ENCODE data around the gene ADGRD1.

ADGRD1 gene

GRCh38 chr12:131072451-131073230 is 118.9 kb downstream of the ADGRD1 start:
- DNase-seq = no peak

GRCh38 chr12:131074221-131075083 is 120.7 kb downstream of the ADGRD1 start:
- DNase-seq = no peak

DNA sequence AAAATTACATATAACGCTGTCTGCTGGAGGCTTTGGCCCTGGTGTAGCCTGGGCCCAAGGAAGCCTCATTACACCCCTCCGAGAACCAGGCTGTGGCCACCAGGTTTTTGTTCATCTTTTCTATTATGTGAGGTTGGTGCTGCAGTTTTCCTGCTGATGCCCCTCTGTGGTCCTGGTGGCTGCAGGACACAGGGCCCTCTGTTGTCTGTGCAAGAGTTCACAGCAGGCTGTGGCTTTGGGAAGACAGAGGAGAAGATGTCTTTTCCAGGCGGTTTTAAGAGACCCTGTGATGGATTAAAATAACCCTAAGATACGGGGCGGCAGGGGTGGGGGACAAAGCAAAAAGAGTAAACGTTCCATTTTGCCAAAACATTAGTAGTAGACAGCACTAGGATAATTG is 121.5 kb downstream of the ADGRD1 start:
- no peak for DNase-seq

DNA sequence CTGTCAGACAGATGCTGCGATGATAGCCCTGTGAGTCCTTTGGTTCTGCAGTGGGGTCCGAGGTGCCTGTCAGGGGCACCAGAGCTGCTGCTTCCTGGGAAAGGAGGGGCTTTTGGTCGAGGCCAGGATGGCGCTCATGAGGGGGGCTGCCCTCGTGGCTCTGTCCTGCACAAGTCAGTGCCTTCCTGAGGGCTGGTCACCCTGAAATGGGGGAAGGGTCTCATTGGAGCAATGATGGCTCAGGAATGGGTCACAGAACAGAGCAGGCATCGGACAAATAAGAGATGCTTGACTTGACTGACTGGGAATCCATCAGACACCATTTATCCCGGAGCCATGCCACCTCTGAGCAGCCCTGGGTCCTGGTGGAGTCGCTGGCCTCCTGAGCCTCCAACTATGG is 121.9 kb downstream of the ADGRD1 start:
- DNase-seq = no peak

DNA sequence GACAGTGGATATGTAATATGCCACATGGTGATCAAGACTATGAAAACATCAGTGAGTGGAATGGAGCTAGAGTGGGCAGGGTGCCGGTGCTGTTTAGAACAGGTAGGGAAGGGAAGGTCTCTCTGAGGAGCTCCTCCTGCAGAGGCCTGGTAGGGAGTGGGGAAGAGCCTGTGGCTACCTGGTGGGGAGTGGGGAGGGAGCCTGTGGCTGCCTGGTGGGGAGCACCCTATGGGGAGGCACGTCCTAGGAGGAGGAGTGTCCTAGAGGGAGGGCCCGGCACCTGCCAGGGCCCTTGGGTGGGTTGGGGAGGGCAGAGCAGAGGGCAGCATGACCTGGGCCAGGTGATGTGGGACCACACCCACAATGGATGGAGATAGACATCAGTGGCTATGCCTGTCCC is 122.6 kb downstream of the ADGRD1 start:
- DNase-seq = no peak

DNA sequence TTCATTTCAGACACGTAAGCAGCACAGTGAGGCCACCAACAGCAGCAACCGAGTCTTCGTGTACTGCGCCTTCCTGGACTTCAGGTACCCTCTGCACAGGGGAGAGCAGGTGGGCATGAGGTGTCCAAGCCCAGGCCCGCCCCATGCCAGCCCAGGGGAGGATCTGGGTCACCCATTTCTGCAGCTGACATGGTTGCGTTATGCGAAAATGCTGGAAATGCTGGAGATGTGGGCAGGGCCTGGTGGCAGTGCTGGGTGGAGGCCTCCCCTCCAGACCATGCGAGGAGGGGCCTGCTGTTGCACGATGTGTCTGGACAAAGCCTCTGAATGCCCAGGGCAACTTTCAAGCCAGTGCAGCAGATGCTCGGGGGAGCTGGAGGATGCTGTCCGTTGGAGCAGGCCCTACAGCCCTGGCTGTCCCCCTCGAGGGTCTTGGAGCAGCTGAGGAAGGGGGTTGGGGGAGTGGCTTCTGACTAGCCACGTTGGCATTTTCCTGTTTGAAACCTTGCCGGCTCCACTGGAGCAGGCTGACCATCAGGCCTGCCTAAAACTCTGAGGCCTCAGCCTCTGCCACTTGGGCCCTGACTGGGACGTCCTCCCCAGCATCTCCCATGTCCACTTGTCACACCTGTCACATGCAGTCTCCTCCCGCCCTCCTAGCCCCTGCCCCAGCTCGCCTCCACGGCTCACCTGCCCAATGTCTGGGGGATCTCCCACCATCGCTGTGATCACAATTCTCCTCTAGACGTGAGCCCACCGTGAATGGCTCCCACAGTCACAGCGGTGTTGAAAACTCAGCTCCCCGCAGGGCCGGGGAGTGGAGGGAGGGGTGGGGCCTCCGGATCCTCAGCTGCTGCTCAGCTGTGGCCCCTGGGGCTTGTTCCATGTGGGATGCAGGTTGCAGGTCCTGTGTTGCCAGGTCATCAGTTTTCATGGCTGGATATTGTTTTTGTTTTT is 123.4 kb downstream of the ADGRD1 start:
- no peak for DNase-seq

DNA sequence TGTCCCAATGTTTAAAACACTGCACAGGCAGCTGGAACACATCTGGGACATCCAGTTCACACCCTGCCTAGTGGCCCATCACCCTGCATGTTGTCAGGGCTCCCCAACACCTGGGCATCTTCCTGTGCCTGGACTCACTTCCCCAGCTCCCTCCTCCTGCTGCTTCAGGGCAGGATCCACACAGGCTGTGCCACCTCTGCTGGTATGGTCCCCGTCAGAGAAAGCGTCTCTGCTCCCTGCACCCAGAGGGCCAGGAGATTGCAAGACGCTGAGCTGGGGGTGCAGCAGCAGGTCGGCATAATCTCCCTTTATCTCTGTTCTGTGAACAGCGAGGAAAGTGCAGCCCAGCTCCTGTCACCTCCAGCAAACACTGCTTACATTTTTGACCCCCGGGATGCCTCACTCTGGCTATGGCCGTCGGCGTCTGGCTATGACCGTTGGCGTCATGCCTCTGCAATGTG is 124.3 kb downstream of the ADGRD1 start:
- no peak for DNase-seq

GRCh38 chr12:131082290-131083194 is 128.8 kb downstream of the ADGRD1 start:
- no peak for DNase-seq

DNA sequence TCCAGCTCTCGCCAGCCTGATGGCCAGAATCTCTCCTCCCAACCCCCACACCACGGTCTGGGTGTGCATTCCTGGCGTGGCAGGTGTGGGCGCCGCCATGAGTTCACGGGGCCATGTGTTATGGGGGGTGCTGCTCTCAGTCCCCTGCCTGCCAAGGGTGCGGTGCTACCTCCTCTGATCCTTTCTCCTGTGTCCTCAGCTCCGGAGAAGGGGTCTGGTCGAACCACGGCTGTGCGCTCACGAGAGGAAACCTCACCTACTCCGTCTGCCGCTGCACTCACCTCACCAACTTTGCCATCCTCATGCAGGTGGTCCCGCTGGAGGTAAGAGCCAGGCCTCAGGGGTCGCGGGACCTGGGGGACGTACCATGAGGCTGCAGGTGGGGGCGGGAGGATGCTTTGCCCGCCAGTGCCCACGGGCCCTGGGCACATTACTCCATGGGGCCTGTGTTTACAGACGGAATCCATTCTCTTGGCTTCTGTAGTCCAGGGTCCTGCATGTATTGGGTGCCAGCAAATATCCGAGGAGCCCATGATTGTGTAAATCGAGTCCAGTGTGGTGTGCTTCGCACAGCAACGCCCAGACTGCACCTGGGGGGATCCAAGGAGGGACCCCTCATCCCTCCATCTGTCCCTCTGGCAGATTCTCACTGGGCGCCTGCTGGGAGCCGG is 130.8 kb downstream of the ADGRD1 start:
- no peak for DNase-seq

- no peak for DNase-seq
These were observed 131.6 kb downstream of the ADGRD1 start for GRCh38 chr12:131085125-131085815.

DNA sequence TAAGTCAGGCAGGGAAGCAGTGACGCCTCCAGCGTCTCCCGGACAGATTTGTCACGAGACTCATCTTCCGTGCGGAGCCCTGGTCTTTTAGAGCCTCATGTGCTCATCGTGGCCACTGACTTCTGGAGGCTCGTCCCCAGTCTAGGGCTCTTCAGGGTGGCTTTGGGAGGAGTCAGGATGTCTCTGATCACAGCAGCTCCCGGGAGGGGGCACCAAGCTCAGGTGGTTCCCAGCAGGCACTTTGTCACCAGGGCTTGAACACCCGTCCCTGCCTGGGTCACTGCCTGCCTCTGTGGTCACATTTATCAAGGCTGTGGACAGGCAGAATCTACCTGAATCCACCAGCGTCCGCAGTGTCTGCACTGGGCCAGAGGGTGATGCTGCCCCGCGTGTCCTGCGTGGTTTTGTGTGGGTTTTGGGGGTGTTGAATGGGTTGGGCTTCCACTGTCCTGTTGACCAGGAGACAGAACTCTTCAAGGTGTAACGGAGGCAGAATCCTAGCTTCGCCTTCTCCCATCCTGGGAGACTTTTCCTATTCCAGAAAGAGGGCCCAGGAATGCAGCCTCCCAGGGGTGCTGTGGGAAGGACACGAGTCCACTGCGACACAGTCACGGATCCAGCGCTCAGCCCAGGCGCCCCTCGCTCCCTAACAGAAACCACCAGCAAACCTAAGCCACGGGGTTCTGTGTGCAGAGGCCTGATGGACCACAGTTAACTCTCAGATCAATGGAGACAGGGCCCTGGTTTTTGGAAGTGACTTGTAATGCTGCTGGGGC is 132.3 kb downstream of the ADGRD1 start:
- DNase-seq = no peak

DNA sequence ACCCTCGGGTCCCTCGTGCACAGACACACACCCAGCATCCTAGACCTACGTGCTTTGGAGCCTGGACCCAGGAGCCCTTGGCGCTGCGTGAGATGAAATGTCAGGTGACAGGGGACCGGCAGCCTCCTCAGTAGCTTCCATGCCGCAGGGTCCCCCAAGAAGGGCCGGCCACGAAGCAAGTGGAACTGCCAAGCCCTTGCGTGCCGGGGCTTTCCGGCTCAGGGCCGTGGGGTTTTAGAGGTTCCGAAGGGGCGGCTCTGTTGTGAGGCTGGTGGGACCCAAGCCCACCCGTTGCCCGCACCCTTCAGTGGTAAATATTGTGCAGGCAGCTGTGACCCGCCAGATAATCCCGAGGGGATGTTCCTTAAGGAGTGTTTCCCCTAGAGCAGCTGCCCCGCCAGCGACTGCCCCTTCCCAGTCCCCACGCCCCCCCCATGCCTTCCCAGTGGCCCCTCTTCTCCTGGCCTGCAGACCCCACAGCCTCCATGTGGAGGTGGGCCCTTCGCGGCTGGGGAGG is 133.7 kb downstream of the ADGRD1 start:
- DNase-seq = no peak

GRCh38 chr12:131087991-131088700 is 134.4 kb downstream of the ADGRD1 start:
- DNase-seq = no peak

GRCh38 chr12:131088701-131089530 is 135.2 kb downstream of the ADGRD1 start:
- no peak for DNase-seq

DNA sequence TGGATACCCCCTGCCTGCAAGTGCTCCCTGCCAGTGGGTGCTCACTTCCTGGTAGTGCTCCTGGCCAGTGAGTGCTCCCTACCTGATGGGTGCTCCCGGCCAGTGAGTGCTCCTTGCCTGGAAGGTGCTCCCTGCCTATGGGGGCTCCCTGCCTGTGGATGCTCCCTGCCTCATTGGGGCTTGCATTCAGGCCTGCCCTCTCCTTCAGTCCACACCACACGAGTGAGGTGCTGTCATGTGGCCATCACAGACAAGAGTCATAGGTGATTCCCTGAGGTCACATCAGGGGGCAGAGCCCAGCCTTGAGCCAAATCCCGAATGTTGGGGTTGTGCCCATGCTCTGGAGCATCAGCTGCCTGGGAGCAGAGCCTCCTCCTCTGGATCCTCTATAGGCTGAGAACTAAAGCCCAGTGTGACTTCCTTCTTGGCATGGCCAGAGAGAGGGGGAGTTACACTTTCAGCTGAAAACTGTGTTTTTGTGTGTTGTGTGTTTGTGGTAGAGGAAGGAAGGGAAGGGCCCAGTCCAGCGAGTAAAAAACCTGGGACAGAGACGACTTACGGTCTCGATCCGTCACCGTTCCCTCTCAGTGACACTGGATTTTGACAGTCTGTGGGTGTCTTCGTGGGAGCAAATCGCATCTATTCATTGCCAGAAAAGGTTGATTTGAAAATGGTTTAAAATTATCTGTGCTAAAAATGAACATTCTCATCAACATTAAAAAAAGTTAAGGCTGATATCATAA is 136.0 kb downstream of the ADGRD1 start:
- DNase-seq = no peak
